Psoas muscle (tissue), 8 donors: Measurements from ENCODE around the gene RGL3. TPM values are rescaled to one million over a fixed set of nuclear protein-coding genes. Genes with fewer than 3 reads are reported as not detected.
"Not testable (repeated sequence)": the region's sequence is repeated elsewhere in the genome, so short reads cannot be mapped to it uniquely, and the experiment has no call there.

Experiments used
- ATAC-seq, 4 donors: fragments of 200-7000 bp; cut with Tn5 transposase; one replicate each; pipeline ENCODE4 v1.9.1; 2020; ENCODE audit warnings: moderate library complexity in 3 of 4, mild to moderate bottlenecking in 2 of 4
- DNase-seq, 2 donors: peaks; one replicate each; pipeline ENCODE4 v3.0.0-alpha.2; 2020
- H3K27ac ChIP-seq: fragments of 200-600 bp; one replicate; pipeline ENCODE4 v1.8.0; 2022
- H3K27me3 ChIP-seq, 3 donors: fragments of 200-600 bp in 1 of 3; one replicate each; pipeline versions ENCODE4 v1.6.1 to v1.8.0; 2013 to 2022; ENCODE audit warnings: low read length in 2 of 3, mild to moderate bottlenecking in 2 of 3, moderate library complexity in 1 of 3; ENCODE audit not compliant: insufficient read depth in 3 of 3
- H3K36me3 ChIP-seq, 2 donors: fragments of 200-600 bp in 1 of 2; one replicate each; pipeline versions ENCODE4 v1.6.1 to v1.8.0; 2013 to 2022; ENCODE audit warnings: low read depth in 1 of 2, mild to moderate bottlenecking in 1 of 2, moderate library complexity in 1 of 2; ENCODE audit not compliant: insufficient read depth in 1 of 2
- H3K4me1 ChIP-seq: fragments of 200-600 bp; one replicate; pipeline ENCODE4 v1.8.0; 2022
- H3K4me3 ChIP-seq: fragments of 200-600 bp; one replicate; pipeline ENCODE4 v1.8.0; 2022; ENCODE audit warnings: mild to moderate bottlenecking
- H3K9me3 ChIP-seq: fragments of 200-600 bp; one replicate; pipeline ENCODE4 v1.8.0; 2022
- CTCF ChIP-seq: fragments of 200-600 bp; IDR thresholded peaks from one replicate; pipeline ENCODE4 v1.8.0; 2022; ENCODE audit warnings: antibody characterized with exemption
- WGBS, 3 donors: extraction: QIAGEN DNeasy Blood & Tissue Kit; methylation state at CpG; one replicate each; pipeline versions ENCODE4 v1.1.6 to v1.1.7; 2013; 5-methylcytosine and 5-hydroxymethylcytosine counted together
- intact Hi-C, 2 donors: fragments of 100-400 bp; cut with DNase I; formaldehyde crosslinking; loops; one replicate each; pipeline versions ENCODE4 v1.11.0 to v1.14.2; 2022
- polyA plus RNA-seq, 3 donors: library from polyadenylated mRNA; stranded (reverse); fragments of 200-250 nt; gene quantifications; one replicate each; pipeline ENCODE4 v1.2.3, GENCODE V29; 2013
- total RNA-seq, 4 donors: library from RNA; stranded (reverse); fragmentation: NEBNext Ultra II Directional in 2 of 4; extraction: Animal tissue kit (Norgen Biotek cat#: 25700) in 2 of 4; gene quantifications; one replicate each; pipeline versions ENCODE4 v1.2.1 to v1.2.4, GENCODE V29; 2021 to 2023
- donor health status: healthy with polysubstance abuse.
- donor health status: DM: no; HTN: no; CAD: no; lungs with moderate emphysema.
- donor health status: Bipolar disorder and iron deficiency.
- donor health status: healthy.
- donor health status: DM: yes; HTN: yes; CAD: no.
- donor health status: DM: no; HTN: no; CAD: no.
- donor health status: DM: no; HTN: no; CAD: no.
- donor health status: DM: yes; HTN: yes; CAD: no.

The RGL3 gene
- total and polyA plus RNA-seq, 7 donors = 1.2 to 6.4 (median 2.2) TPM

GRCh38 chr19:11463391-11463790, 44.3 kb upstream of the RGL3 start:
- Histone ChIP-seq H3K4me3 (no peak overlapping the region), H3K4me1 (no peaks in the 10 kb centered on the region), H3K27me3 (peaks cover 0 to 16% (median 5%) of the 10 kb centered on the region in 3 donors), H3K36me3 (no peaks in the 10 kb centered on the region), H3K27ac (no peak overlapping the region), H3K9me3 (no peaks in the 10 kb centered on the region)
- 50 to 52% (median 51%) methylated on average over 12 of the region's 12 CpGs for WGBS, 3 donors
- ATAC-seq (no peak), DNase-seq (no peak)
- intact Hi-C loops = no loop called here
- no peak for TF ChIP-seq CTCF

GRCh38 chr19:11461453-11461852, 42.3 kb upstream of the RGL3 start:
- no peak for DNase-seq
- ATAC-seq = no peak
- intact Hi-C loops = no loop called here
- no peak for TF ChIP-seq CTCF
- Histone ChIP-seq H3K4me3 (no peak overlapping the region), H3K36me3 (no peaks in the 10 kb centered on the region), H3K27ac (no peak overlapping the region), H3K27me3 (peaks cover 0 to 19% (median 7%) of the 10 kb centered on the region in 3 donors), H3K4me1 (no peaks in the 10 kb centered on the region), H3K9me3 (no peaks in the 10 kb centered on the region)
- WGBS, 3 donors = 47 to 65% (median 56%) methylated on average over 2 of the region's 2 CpGs

- Histone ChIP-seq H3K4me1 (no peaks in the 10 kb centered on the region), H3K9me3 (no peaks in the 10 kb centered on the region), H3K27ac (no peak overlapping the region), H3K4me3 (no peak overlapping the region), H3K36me3 (no peaks in the 10 kb centered on the region), H3K27me3 (peaks cover 0 to 20% (median 7%) of the 10 kb centered on the region in 3 donors)
- DNase-seq (no peak), ATAC-seq (no peak)
- intact Hi-C loops = no loop called here
- WGBS, 3 donors = 50 to 57% (median 56%) methylated on average over 3 to 4 of the region's 4 CpGs
- no peak for TF ChIP-seq CTCF
These were observed 41.1 kb upstream of the RGL3 start for GRCh38 chr19:11460207-11460606.

- intact Hi-C loops, H3K27ac ChIP-seq, H3K4me1 ChIP-seq, H3K4me3 ChIP-seq, ATAC-seq, DNase-seq, H3K36me3 ChIP-seq, H3K9me3 ChIP-seq: not testable (repeated sequence)
- peaks cover 0 to 28% (median 7%) of the 10 kb centered on the region in 3 donors for H3K27me3 ChIP-seq
- 73 to 77% (median 77%) methylated on average over 11 of the region's 11 CpGs for WGBS, 3 donors
These were observed 39.8 kb upstream of the RGL3 start for GRCh38 chr19:11458912-11459311.

- no peaks in the 10 kb centered on the region for H3K4me1 ChIP-seq
- no peak overlapping the region for H3K27ac ChIP-seq
- H3K4me3 ChIP-seq = no peak overlapping the region
- ATAC-seq = no peak
- WGBS, 3 donors = 81% methylated on average over 19 of the region's 19 CpGs
- H3K9me3 ChIP-seq = no peaks in the 10 kb centered on the region
- DNase-seq = no peak
- peaks cover 0 to 28% (median 8%) of the 10 kb centered on the region in 3 donors for H3K27me3 ChIP-seq
- TF ChIP-seq CTCF = no peak
- intact Hi-C loops = no loop called here
- H3K36me3 ChIP-seq = no peaks in the 10 kb centered on the region
These were observed 39.3 kb upstream of the RGL3 start for GRCh38 chr19:11458236-11458900.
